ENCODE measurements around the gene CLCC1. TPM values are rescaled to one million over a fixed set of nuclear protein-coding genes. Genes with fewer than 3 reads are reported as not detected.
"Not testable (repeated sequence)": the region's sequence is repeated elsewhere in the genome, so short reads cannot be mapped to it uniquely, and the experiment has no call there.

Gene CLCC1
- total RNA-seq: 30.1 and 32.6 TPM in 2 replicates

- DNase-seq (ENCODE audit: insufficient read length, low spot score, missing footprints): peak; percentile 99
- peaks cover 8% of the 10 kb centered on the region for H3K4me1 ChIP-seq (ENCODE audit: insufficient read depth, low read length)
- no peaks in the 10 kb centered on the region for H4K20me1 ChIP-seq (ENCODE audit: insufficient read depth, low read length)
- peak within 1 kb of the TSS; percentile 93 for H2AFZ ChIP-seq (ENCODE audit: low read length)
- peaks cover 42% of the 10 kb centered on the region for H3K79me2 ChIP-seq (ENCODE audit: insufficient read depth, low read length)
- H3K27ac ChIP-seq (ENCODE audit: low read depth, low read length): peak within 1 kb of the TSS; percentile 85
- H3K36me3 ChIP-seq (ENCODE audit: insufficient read depth, low read length): no peaks in the 10 kb centered on the region
- H3K4me3 ChIP-seq (ENCODE audit: insufficient read depth, low read length): peak within 1 kb of the TSS; percentile 94
- peak within 1 kb of the TSS; percentile 91 for H3K4me2 ChIP-seq (ENCODE audit: insufficient read depth, low read length)
- H3K9me3 ChIP-seq (ENCODE audit: low read depth, low read length): no peaks in the 10 kb centered on the region
- no peaks in the 10 kb centered on the region for H3K27me3 ChIP-seq (ENCODE audit: insufficient read depth, low read length)
- TF ChIP-seq CTCF (IDR thresholded peaks at IDR 0.05; ENCODE audit: extremely low read depth, low read depth, low read length): no peak
These were observed at the start of gene CLCC1 for GRCh38 chr1:108963052-108963686. Gene CLCC1, minus strand, starts transcription at chr1:108963484. Its CDS starts 13,047 bp downstream, at chr1:108950437.

- Histone ChIP-seq H3K27me3 (ENCODE audit: insufficient read depth, low read length) (no peaks in the 10 kb centered on the region), H3K4me2 (ENCODE audit: insufficient read depth, low read length) (no peak overlapping the region), H2AFZ (ENCODE audit: low read length) (no peak overlapping the region), H4K20me1 (ENCODE audit: insufficient read depth, low read length) (no peaks in the 10 kb centered on the region), H3K79me2 (ENCODE audit: insufficient read depth, low read length) (no peaks in the 10 kb centered on the region), H3K4me3 (ENCODE audit: insufficient read depth, low read length) (no peak overlapping the region), H3K27ac (ENCODE audit: low read depth, low read length) (no peak overlapping the region), H3K9me3 (ENCODE audit: low read depth, low read length) (no peaks in the 10 kb centered on the region), H3K36me3 (ENCODE audit: insufficient read depth, low read length) (peaks cover 11% of the 10 kb centered on the region), H3K4me1 (ENCODE audit: insufficient read depth, low read length) (no peaks in the 10 kb centered on the region)
- TF ChIP-seq CTCF (IDR thresholded peaks at IDR 0.05; ENCODE audit: extremely low read depth, low read depth, low read length): no peak
- no peak for DNase-seq (ENCODE audit: insufficient read length, low spot score, missing footprints)
These were observed 48.1 kb upstream of the CLCC1 start for GRCh38 chr1:109011335-109011734.

GRCh38 chr1:108996622-108997021, 33.3 kb upstream of the CLCC1 start:
- H3K36me3 ChIP-seq (ENCODE audit: insufficient read depth, low read length): peaks cover 25% of the 10 kb centered on the region
- not testable (repeated sequence) for H3K4me2 ChIP-seq (ENCODE audit: insufficient read depth, low read length)

GRCh38 chr1:108983114-108983513, 19.8 kb upstream of the CLCC1 start:
- Histone ChIP-seq H3K27me3 (ENCODE audit: insufficient read depth, low read length) (no peaks in the 10 kb centered on the region), H3K4me2 (ENCODE audit: insufficient read depth, low read length) (no peak overlapping the region), H4K20me1 (ENCODE audit: insufficient read depth, low read length) (no peaks in the 10 kb centered on the region), H3K79me2 (ENCODE audit: insufficient read depth, low read length) (no peaks in the 10 kb centered on the region), H3K27ac (ENCODE audit: low read depth, low read length) (no peak overlapping the region), H2AFZ (ENCODE audit: low read length) (no peak overlapping the region), H3K4me1 (ENCODE audit: insufficient read depth, low read length) (no peaks in the 10 kb centered on the region), H3K4me3 (ENCODE audit: insufficient read depth, low read length) (no peak overlapping the region), H3K36me3 (ENCODE audit: insufficient read depth, low read length) (peaks cover 10% of the 10 kb centered on the region), H3K9me3 (ENCODE audit: low read depth, low read length) (no peaks in the 10 kb centered on the region)
- no peak for TF ChIP-seq CTCF (IDR thresholded peaks at IDR 0.05; ENCODE audit: extremely low read depth, low read depth, low read length)
- no peak for DNase-seq (ENCODE audit: insufficient read length, low spot score, missing footprints)

More at GRCh38 chr1:108996622-108997021, 33.3 kb upstream of the CLCC1 start:
- not testable (repeated sequence) for H2AFZ ChIP-seq (ENCODE audit: low read length); H3K4me1 ChIP-seq (ENCODE audit: insufficient read depth, low read length); H3K79me2 ChIP-seq (ENCODE audit: insufficient read depth, low read length); H3K4me3 ChIP-seq (ENCODE audit: insufficient read depth, low read length); H4K20me1 ChIP-seq (ENCODE audit: insufficient read depth, low read length); H3K9me3 ChIP-seq (ENCODE audit: low read depth, low read length); H3K27me3 ChIP-seq (ENCODE audit: insufficient read depth, low read length); DNase-seq (ENCODE audit: insufficient read length, low spot score, missing footprints); H3K27ac ChIP-seq (ENCODE audit: low read depth, low read length)

All from osteoblast (primary cell).